Transverse colon (tissue), 4 donors: ENCODE results near the gene ALDH3B2.

ENCODE experiments used
- EP300 ChIP-seq: sonication (generic); formaldehyde crosslinking; IDR thresholded peaks from one replicate; pipeline ENCODE4 v1.6.1; 2017; ENCODE audit warnings: antibody characterized with exemption, low read depth
- POLR2A ChIP-seq: fragments of 450-650 bp; IDR thresholded peaks from one replicate; pipeline ENCODE4 v1.6.1; 2016; ENCODE audit warnings: antibody characterized with exemption, mild to moderate bottlenecking, moderate library complexity
- POLR2AphosphoS5 ChIP-seq, 3 donors: sonication (generic); formaldehyde crosslinking; IDR thresholded peaks; one replicate each; pipeline ENCODE4 v1.6.1; 2016; ENCODE audit warnings: antibody characterized with exemption in 3 of 3
- TF ChIP-seq, protein P1 (sequence below), 5 experiments: fragments of 200-600 bp in 3 of 5; fragments of 450-650 bp in 2 of 5; sonication (generic) in 3 of 5; IDR thresholded peaks; 1 replicate in 2 of 5; 2 replicates in 3 of 5; pipeline ENCODE4 v1.5.1; 2016 to 2017; ENCODE audit warnings: antibody characterized with exemption in 5 of 5, inconsistent platforms in 3 of 5, mild to moderate bottlenecking in 2 of 5, moderate library complexity in 1 of 5

DNA sequence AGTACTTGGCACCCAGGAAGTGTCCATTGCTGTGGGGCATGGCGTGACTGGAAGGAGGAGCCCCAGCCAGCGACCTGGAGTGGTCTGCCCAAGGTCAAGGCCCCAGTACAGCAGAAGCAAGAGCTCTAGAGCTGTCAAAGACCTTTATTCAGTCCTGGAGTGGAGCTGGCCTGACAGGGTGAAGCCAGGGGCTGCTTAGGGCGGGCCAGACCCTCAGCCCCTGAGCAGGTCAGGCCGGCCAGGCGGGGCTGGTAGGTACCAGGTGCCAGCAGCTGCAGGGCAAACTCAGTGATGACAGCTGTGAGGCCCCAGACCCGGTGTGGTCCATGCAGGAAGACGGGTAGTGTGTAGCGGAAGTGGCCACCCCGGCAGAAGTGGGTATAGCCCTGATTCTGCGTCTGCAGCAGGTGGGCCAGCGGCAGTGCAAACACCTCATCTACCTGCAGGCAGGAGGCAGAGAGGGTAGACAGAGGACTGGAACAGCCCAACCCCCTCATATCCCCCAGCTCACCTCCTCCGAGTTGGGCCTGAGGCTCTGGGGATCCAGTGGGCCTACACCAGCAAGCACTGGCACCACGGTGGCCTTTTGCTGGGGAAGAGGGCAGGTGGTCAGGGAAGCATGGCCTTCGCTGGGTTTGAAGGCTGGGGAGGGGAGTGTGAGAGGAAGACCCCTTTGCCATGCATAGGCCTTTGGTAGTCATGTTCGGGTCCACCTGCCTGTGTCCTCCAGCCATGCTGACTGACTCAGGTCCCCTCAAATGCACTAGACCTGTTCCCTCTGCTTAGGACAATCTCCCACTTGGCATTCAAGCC is 46.4 kb downstream of the ALDH3B2 start:
- TF ChIP-seq, protein P1, sequence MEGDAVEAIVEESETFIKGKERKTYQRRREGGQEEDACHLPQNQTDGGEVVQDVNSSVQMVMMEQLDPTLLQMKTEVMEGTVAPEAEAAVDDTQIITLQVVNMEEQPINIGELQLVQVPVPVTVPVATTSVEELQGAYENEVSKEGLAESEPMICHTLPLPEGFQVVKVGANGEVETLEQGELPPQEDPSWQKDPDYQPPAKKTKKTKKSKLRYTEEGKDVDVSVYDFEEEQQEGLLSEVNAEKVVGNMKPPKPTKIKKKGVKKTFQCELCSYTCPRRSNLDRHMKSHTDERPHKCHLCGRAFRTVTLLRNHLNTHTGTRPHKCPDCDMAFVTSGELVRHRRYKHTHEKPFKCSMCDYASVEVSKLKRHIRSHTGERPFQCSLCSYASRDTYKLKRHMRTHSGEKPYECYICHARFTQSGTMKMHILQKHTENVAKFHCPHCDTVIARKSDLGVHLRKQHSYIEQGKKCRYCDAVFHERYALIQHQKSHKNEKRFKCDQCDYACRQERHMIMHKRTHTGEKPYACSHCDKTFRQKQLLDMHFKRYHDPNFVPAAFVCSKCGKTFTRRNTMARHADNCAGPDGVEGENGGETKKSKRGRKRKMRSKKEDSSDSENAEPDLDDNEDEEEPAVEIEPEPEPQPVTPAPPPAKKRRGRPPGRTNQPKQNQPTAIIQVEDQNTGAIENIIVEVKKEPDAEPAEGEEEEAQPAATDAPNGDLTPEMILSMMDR (IDR thresholded peaks at IDR 0.05): no peak
- TF ChIP-seq POLR2A (no peak), POLR2AphosphoS5 (IDR thresholded peaks at IDR 0.05) (no peak), EP300 (no peak)
